ENCODE results near the gene APH1B. TPM values are rescaled to one million over a fixed set of nuclear protein-coding genes. Genes with fewer than 3 reads are reported as not detected.

The APH1B gene
- total and polyA plus RNA-seq, 12 donors: 1.7 to 11.4 (median 7.4) TPM

DNA sequence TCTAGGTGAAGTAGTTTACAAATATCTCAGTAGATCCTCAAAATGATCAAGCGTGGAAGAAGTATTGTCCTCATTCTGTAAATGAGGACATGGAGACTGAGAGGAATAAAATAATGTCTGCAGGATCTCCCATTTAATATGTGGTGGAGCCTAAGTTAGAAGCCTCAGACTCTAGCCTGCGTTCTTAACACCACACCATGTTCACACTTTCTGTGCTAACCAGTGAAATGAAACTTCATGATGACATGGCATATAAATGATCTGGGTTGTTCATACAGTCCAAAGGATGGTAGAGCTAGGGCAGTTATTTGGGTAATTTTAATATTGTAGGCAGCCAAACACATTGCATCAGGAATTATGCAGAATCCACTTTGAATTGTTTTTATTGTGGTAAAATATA, 25.1 kb upstream of the APH1B start:
- Histone ChIP-seq H3K4me3 (no peak overlapping the region), H3K36me3 (peaks cover 0 to 82% (median 0%) of the 10 kb centered on the region in 9 donors), H3K4me1 (peaks cover 0 to 13% (median 0%) of the 10 kb centered on the region in 9 donors), H3K27ac (no peak overlapping the region), H3K9me3 (no peaks in the 10 kb centered on the region), H3K27me3 (no peaks in the 10 kb centered on the region)
- DNase-seq (no peak), ATAC-seq (no peak)
- no peak for TF ChIP-seq CTCF (IDR thresholded peaks at IDR 0.05)
- intact Hi-C loops (cut with DNase I): loop anchor here in 1 of 10 donors (10.0 kb wide), 1 partner anchor 47 kb away; no protein-coding TSS in a partner anchor
- 100% methylated on average over 2 of the region's 2 CpGs for WGBS, 2 donors

GRCh38 chr15:63254991-63255390, 22.4 kb upstream of the APH1B start:
- TF ChIP-seq CTCF (IDR thresholded peaks at IDR 0.05): no peak
- intact Hi-C loops (cut with DNase I): loop anchor here in 1 of 10 donors (10.0 kb wide), 1 partner anchor 50 kb away; no protein-coding TSS in a partner anchor
- Histone ChIP-seq H3K4me1 (peaks cover 0 to 4% (median 0%) of the 10 kb centered on the region in 9 donors), H3K9me3 (no peaks in the 10 kb centered on the region), H3K27me3 (no peaks in the 10 kb centered on the region), H3K36me3 (peaks cover 0 to 95% (median 6%) of the 10 kb centered on the region in 9 donors), H3K4me3 (no peak overlapping the region), H3K27ac (no peak overlapping the region)
- ATAC-seq (no peak), DNase-seq (no peak)
- 93% methylated on average over 2 of the region's 2 CpGs for WGBS, 2 donors

GRCh38 chr15:63255489-63255990, 21.9 kb upstream of the APH1B start:
- DNase-seq (no peak), ATAC-seq (no peak)
- Histone ChIP-seq H3K4me3 (no peak overlapping the region), H3K36me3 (peaks cover 0 to 95% (median 6%) of the 10 kb centered on the region in 9 donors), H3K9me3 (no peaks in the 10 kb centered on the region), H3K27me3 (no peaks in the 10 kb centered on the region), H3K27ac (no peak overlapping the region), H3K4me1 (peaks cover 0 to 4% (median 0%) of the 10 kb centered on the region in 9 donors)
- intact Hi-C loops (cut with DNase I): loop anchor here in 1 of 10 donors (10.0 kb wide), 1 partner anchor 51 kb away; no protein-coding TSS in a partner anchor
- WGBS, 2 donors: 85 to 100% methylated on average over 1 of the region's 1 CpG
- TF ChIP-seq CTCF (IDR thresholded peaks at IDR 0.05): no peak

GRCh38 chr15:63256433-63257274, 20.8 kb upstream of the APH1B start:
- H3K36me3 ChIP-seq: peaks cover 0 to 95% (median 6%) of the 10 kb centered on the region in 9 donors
- no peaks in the 10 kb centered on the region for H3K27me3 ChIP-seq
- peaks cover 0 to 8% (median 0%) of the 10 kb centered on the region in 9 donors for H3K4me1 ChIP-seq
- TF ChIP-seq CTCF (IDR thresholded peaks at IDR 0.05): no peak
- no peak overlapping the region for H3K27ac ChIP-seq
- no peak overlapping the region for H3K4me3 ChIP-seq
- ATAC-seq: no peak
- DNase-seq: no peak
- H3K9me3 ChIP-seq: no peaks in the 10 kb centered on the region
- intact Hi-C loops (cut with DNase I): loop anchor here in 1 of 10 donors (10.0 kb wide), 1 partner anchor 52 kb away; no protein-coding TSS in a partner anchor
- 71% methylated on average over 5 of the region's 5 CpGs for WGBS, 2 donors
